Ishikawa (cell line): ENCODE results near the gene GRID1.

Source experiments
- CEBPB ChIP-seq: IDR thresholded peaks from 2 replicates; pipeline ENCODE4 v1.6.1; 2012
- EGR1 ChIP-seq: IDR thresholded peaks from 2 replicates; pipeline ENCODE4 v1.6.1; 2012
- EP300 ChIP-seq: IDR thresholded peaks from 2 replicates; pipeline ENCODE4 v1.6.1; 2012; ENCODE audit warnings: borderline replicate concordance
- MAX ChIP-seq: IDR thresholded peaks from 2 replicates; pipeline ENCODE4 v1.6.1; 2012
- RAD21 ChIP-seq: IDR thresholded peaks from 2 replicates; pipeline ENCODE4 v1.6.1; 2012; ENCODE audit warnings: low read depth
- TAF1 ChIP-seq: IDR thresholded peaks from 2 replicates; pipeline ENCODE4 v1.6.1; 2012; ENCODE audit warnings: low read depth, mild to moderate bottlenecking

DNA sequence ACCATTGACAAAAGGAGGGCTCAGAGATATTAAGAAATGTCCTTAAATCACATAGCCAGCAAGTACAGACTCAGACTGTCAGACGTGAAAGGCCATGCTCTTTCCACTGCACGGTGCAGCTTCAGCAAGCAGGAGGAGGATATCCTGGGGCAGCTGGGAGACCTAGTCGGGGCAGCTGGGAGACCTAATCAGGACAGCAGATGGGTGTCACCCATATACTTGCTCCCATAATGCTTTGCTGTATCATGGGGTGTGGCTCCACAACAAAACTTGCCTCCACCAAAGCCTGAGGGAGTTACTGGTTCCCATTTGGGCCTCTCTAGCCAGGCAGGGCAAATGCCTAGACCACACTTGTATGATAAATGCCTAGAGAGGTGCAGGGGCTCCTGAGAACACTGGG, 55.4 kb downstream of the GRID1 start:
- TF ChIP-seq CEBPB (no peak), EGR1 (no peak), MAX (no peak), RAD21 (no peak), EP300 (no peak), TAF1 (no peak)
